ENCODE data around the gene RNH1. TPM values are rescaled to one million over a fixed set of nuclear protein-coding genes. Genes with fewer than 3 reads are reported as not detected.
A peak's percentile ranks its signal among the peaks of the same experiment; 100 is the strongest.
"Not testable (repeated sequence)": the region's sequence is repeated elsewhere in the genome, so short reads cannot be mapped to it uniquely, and the experiment has no call there.

Gene RNH1
- total and polyA plus RNA-seq, 2 experiments from 2014 or later, result 623 to 751 TPM

DNA sequence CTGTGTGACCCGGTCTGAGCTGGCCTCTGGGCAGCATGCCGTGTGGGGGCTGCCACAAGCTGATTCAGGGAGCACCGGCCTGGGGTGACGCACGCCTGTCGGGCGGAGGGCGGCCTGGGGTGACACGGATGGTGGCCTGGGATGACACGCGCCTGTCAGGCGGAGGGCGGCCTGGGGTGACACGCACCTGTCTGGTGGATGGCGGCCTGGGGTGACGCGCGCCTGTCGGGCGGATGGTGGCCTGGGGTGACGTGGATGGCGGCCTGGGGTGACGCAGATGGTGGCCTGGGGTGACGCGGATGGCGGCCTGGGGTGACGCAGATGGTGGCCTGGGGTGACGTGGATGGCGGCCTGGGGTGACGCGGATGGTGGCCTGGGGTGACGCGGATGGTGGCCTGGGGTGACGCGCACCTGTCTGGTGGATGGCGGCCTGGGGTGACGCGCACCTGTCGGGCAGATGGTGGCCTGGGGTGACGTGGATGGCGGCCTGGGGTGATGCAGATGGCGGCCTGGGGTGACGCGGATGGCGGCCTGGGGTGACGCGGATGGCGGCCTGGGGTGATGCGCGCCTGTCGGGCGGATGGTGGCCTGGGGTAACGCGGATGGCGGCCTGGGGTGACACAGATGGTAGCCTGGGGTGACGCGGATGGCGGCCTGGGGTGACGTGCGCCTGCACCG is 35.4 kb downstream of the RNH1 start:
- H3K27ac ChIP-seq, result no peak overlapping the region
- H3K36me3 ChIP-seq (ENCODE audit: low read depth), result no peaks in the 10 kb centered on the region
- no peaks in the 10 kb centered on the region for H4K20me1 ChIP-seq (ENCODE audit: insufficient read depth)
- H3K4me2 ChIP-seq (ENCODE audit: unreplicated experiment), result no peak overlapping the region
- H3K4me1 ChIP-seq (ENCODE audit: insufficient read depth), result peaks cover 5% of the 10 kb centered on the region; the same call in 1 of the 2 replicates
- peaks cover 10% of the 10 kb centered on the region; the same call in 1 of the 2 replicates for H3F3A ChIP-seq (ENCODE audit: insufficient read depth)
- peaks cover 48% of the 10 kb centered on the region for H3K79me2 ChIP-seq (ENCODE audit: insufficient read depth)
- H2AFZ ChIP-seq, result no peak overlapping the region
- no peak overlapping the region for H3K9ac ChIP-seq
- H3K4me3 ChIP-seq, result no peak overlapping the region
- TF ChIP-seq EZH2phosphoT487 (IDR thresholded peaks at IDR 0.05; ENCODE audit: insufficient read depth, low read depth) (no peak), EZH2 (IDR thresholded peaks at IDR 0.05; ENCODE audit: insufficient read depth, poor library complexity, severe bottlenecking) (no peak)
- H3K9me3 ChIP-seq (ENCODE audit: low read depth), result no peaks in the 10 kb centered on the region
- DNase-seq, result no peak
- no peaks in the 10 kb centered on the region for H3K27me3 ChIP-seq (replicated peaks; ENCODE audit: insufficient read depth)
- in situ Hi-C loops (cut with MboI), result no loop called here
- WGBS, 2 experiments (ENCODE audit: low coverage in 1 of 2, low lambda C conversion rate in 2 of 2, missing lambda C conversion rate in 2 of 2), result 95 to 97% methylated on average over 27 to 59 of the region's 61 CpGs
- no peaks in the 10 kb centered on the region for H3K9me2 ChIP-seq (ENCODE audit: insufficient read depth)

DNA sequence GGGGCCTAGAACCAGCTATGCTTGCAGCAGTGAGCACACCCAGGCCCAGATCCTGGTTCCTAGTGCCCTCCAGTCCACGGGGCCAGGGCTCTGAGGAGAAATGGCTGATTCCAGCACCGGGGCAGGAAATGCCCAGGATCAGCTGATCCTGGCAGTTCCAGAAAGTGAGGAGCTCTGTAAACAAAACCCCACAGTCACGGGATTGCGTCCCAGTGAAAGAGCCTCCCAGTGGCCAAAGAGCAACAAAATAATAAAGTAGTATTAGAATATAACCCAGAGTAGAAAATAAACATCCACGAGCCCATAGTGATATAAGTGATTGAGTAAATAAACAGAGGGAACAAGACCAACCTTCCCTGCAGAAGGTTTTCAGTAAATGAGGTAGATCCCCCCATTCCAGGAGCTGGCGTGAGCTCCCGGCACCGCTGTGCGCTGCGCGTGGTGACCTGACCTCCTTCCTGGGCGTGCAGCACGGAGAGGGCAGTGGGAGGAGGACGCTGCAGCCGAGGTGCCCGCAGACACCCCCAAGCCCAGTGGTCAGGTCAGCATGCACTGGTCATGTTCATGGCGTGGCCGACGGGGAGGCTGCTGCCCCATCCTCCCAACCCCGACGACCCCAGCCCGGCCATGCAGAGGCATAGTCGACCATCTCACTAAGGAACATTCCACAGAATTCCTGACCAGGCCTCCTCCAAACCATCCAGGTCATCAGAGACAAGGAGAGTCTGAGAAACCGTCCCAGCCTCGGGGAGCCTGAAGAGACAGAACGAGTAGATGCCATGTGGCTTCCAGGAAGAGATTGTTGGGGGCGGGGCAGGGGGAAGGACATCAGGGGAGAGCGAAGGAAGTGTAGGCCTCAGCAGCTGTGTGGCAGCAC is 37.1 kb downstream of the RNH1 start:
- in situ Hi-C loops (cut with MboI), result no loop called here
- DNase-seq, result peak; percentile 93
- H2AFZ ChIP-seq, result peak overlapping the region; percentile 79
- no peak for TF ChIP-seq EZH2 (IDR thresholded peaks at IDR 0.05; ENCODE audit: insufficient read depth, poor library complexity, severe bottlenecking)
- no peak for TF ChIP-seq EZH2phosphoT487 (IDR thresholded peaks at IDR 0.05; ENCODE audit: insufficient read depth, low read depth)
- peak overlapping the region; percentile 66 for H3K27ac ChIP-seq
- no peaks in the 10 kb centered on the region for H3K9me3 ChIP-seq (ENCODE audit: low read depth)
- peak overlapping the region; percentile 85 for H3K4me2 ChIP-seq (ENCODE audit: unreplicated experiment)
- H3K27me3 ChIP-seq (replicated peaks; ENCODE audit: insufficient read depth), result no peaks in the 10 kb centered on the region
- H3K9ac ChIP-seq, result peak overlapping the region; percentile 80
- H3K9me2 ChIP-seq (ENCODE audit: insufficient read depth), result no peaks in the 10 kb centered on the region
- H3K4me1 ChIP-seq (ENCODE audit: insufficient read depth), result peaks cover 5% of the 10 kb centered on the region; the same call in 1 of the 2 replicates
- no peaks in the 10 kb centered on the region for H4K20me1 ChIP-seq (ENCODE audit: insufficient read depth)
- peak overlapping the region; percentile 59 for H3K4me3 ChIP-seq
- WGBS, 2 experiments (ENCODE audit: low coverage in 1 of 2, low lambda C conversion rate in 2 of 2, missing lambda C conversion rate in 2 of 2), result 58 to 60% methylated on average over 22 to 28 of the region's 28 CpGs
- H3K36me3 ChIP-seq (ENCODE audit: low read depth), result no peaks in the 10 kb centered on the region
- peaks cover 33% of the 10 kb centered on the region for H3K79me2 ChIP-seq (ENCODE audit: insufficient read depth)
- peaks cover 10% of the 10 kb centered on the region; the same call in 1 of the 2 replicates for H3F3A ChIP-seq (ENCODE audit: insufficient read depth)

DNA sequence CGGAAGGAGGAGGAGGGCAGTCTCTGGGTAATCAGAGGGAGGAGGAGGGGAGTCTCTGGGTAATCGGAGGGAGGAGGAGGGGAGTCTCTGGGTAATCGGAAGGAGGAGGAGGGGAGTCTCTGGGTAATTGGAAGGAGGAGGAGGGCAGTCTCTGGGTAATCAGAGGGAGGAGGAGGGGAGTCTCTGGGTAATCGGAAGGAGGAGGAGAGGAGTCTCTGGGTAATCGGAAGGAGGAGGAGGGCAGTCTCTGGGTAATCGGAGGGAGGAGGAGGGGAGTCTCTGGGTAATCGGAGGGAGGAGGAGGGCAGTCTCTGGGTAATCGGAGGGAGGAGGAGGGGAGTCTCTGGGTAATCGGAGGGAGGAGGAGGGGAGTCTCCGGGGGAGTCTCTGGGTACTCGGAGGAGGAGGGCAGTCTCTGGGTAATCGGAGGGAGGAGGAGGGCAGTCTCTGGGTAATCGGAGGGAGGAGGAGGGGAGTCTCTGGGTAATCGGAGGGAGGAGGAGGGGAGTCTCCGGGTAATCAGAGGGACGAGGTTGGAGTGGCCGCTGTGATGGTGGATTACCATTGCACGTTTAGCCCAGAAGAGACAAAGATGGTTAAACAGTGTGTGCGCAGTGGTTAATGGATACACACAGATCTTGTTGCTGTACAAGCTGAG is 37.9 kb downstream of the RNH1 start:
- H3K4me2 ChIP-seq (ENCODE audit: unreplicated experiment), result peak overlapping the region; percentile 85
- 5 to 14% methylated on average over 5 to 19 of the region's 19 CpGs for WGBS, 2 experiments (ENCODE audit: low coverage in 1 of 2, low lambda C conversion rate in 2 of 2, missing lambda C conversion rate in 2 of 2)
- H3K27me3 ChIP-seq (replicated peaks; ENCODE audit: insufficient read depth); in situ Hi-C loops (cut with MboI); H3K4me1 ChIP-seq (ENCODE audit: insufficient read depth); H3K9me2 ChIP-seq (ENCODE audit: insufficient read depth); H3K9me3 ChIP-seq (ENCODE audit: low read depth); H4K20me1 ChIP-seq (ENCODE audit: insufficient read depth); DNase-seq; H3K36me3 ChIP-seq (ENCODE audit: low read depth): not testable (repeated sequence)
- H3F3A ChIP-seq (ENCODE audit: insufficient read depth), result peaks cover 10% of the 10 kb centered on the region; the same call in 1 of the 2 replicates
- H3K79me2 ChIP-seq (ENCODE audit: insufficient read depth), result peaks cover 28% of the 10 kb centered on the region
- H3K9ac ChIP-seq, result peak overlapping the region; percentile 80
- peak overlapping the region; percentile 59 for H3K4me3 ChIP-seq
- peak overlapping the region; percentile 66 for H3K27ac ChIP-seq
- peak overlapping the region; percentile 79 for H2AFZ ChIP-seq

DNA sequence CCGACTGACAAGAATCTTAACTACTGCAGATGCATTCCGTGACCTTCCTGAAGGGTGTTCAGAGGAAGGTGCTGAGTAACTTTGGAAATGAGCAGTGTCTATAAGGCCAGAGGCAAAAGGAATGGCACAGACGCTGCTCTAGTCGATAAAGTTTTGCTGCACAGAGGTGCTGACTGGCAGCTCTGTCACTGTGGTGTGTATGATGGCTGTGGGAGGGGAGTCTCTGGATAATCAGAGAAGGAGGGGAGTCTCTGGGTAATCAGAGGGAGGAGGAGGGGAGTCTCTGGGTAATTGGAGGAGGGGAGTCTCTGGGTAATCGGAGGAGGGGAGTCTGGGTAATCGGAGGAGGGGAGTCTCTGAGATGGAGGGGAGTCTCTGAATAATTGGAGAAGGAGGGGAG is 38.5 kb downstream of the RNH1 start:
- WGBS, 2 experiments (ENCODE audit: low coverage in 1 of 2, low lambda C conversion rate in 2 of 2, missing lambda C conversion rate in 2 of 2), result 89 to 92% methylated on average over 4 to 6 of the region's 6 CpGs
- DNase-seq, result no peak
- Histone ChIP-seq H3K9me2 (ENCODE audit: insufficient read depth) (no peaks in the 10 kb centered on the region), H3K79me2 (ENCODE audit: insufficient read depth) (peaks cover 21% of the 10 kb centered on the region), H3F3A (ENCODE audit: insufficient read depth) (peaks cover 10% of the 10 kb centered on the region; the same call in 1 of the 2 replicates), H3K9ac (peak overlapping the region; percentile 80; the same call in 1 of the 2 replicates), H3K4me3 (no peak overlapping the region), H4K20me1 (ENCODE audit: insufficient read depth) (no peaks in the 10 kb centered on the region), H3K9me3 (ENCODE audit: low read depth) (no peaks in the 10 kb centered on the region), H3K4me2 (ENCODE audit: unreplicated experiment) (no peak overlapping the region), H3K36me3 (ENCODE audit: low read depth) (no peaks in the 10 kb centered on the region), H3K4me1 (ENCODE audit: insufficient read depth) (peaks cover 5% of the 10 kb centered on the region; the same call in 1 of the 2 replicates), H3K27me3 (replicated peaks; ENCODE audit: insufficient read depth) (no peaks in the 10 kb centered on the region), H2AFZ (0 out of 2 replicates have a peak overlapping the region, but pooled peaks have one; percentile 79), H3K27ac (0 out of 2 replicates have a peak overlapping the region, but pooled peaks have one; percentile 66)
- no peak for TF ChIP-seq EZH2 (IDR thresholded peaks at IDR 0.05; ENCODE audit: insufficient read depth, poor library complexity, severe bottlenecking)
- TF ChIP-seq EZH2phosphoT487 (IDR thresholded peaks at IDR 0.05; ENCODE audit: insufficient read depth, low read depth), result no peak
- in situ Hi-C loops (cut with MboI), result no loop called here
